IMR-90 (cell line): Measurements from ENCODE around the gene COL20A1. TPM values are rescaled to one million over a fixed set of nuclear protein-coding genes. Genes with fewer than 3 reads are reported as not detected.

ENCODE experiments used
- ATAC-seq: fragments of 200-7000 bp; cut with Tn5 transposase; 2 replicates; pipeline ENCODE4 v1.9.1; 2020; ENCODE audit warnings: low read depth, mild to moderate bottlenecking, moderate library complexity
- BruUV-seq: library from RNA; stranded (reverse); fragments of 400-500 nt; replicated peaks from 2 replicates; lab custom pipeline; 2021; lab: Mats Ljungman, UMichigan
- CTCF ChIA-PET: fragments of 300-600 bp; formaldehyde crosslinking; extraction: SDS; loops from one replicate; lab custom pipeline; 2021; ENCODE audit warnings: antibody characterized with exemption; lab: Yijun Ruan, JAX
- POLR2A ChIA-PET: fragments of 300-600 bp; sonication (Branson Sonifier 250); formaldehyde crosslinking; loops from one replicate; lab custom pipeline; 2022; ENCODE audit warnings: antibody characterized with exemption; ENCODE audit not compliant: unreplicated experiment; lab: Charles Lee
- DNase-seq: peaks from one replicate; pipeline ENCODE4 v3.0.0; 2013
- H2AFZ ChIP-seq: replicated peaks from 2 replicates; pipeline ENCODE3; 2013; ENCODE audit warnings: low read length, mild to moderate bottlenecking; ENCODE audit not compliant: poor library complexity
- H2AK5ac ChIP-seq: 2 replicates; pipeline ENCODE4 v1.6.1; 2013; ENCODE audit warnings: low read depth, low read length, inconsistent platforms
- H2AK9ac ChIP-seq: replicated peaks from 2 replicates; pipeline ENCODE3; 2013; ENCODE audit warnings: mild to moderate bottlenecking, low read depth, low read length, moderate library complexity; ENCODE audit not compliant: poor library complexity
- H2BK120ac ChIP-seq: 2 replicates; pipeline ENCODE4 v1.6.1; 2013; ENCODE audit warnings: low read depth, low read length, inconsistent platforms
- H2BK15ac ChIP-seq: 3 replicates; pipeline ENCODE4 v1.6.1; 2013; ENCODE audit warnings: low read depth, low read length, inconsistent platforms
- H2BK20ac ChIP-seq: 2 replicates; pipeline ENCODE4 v1.6.1; 2013; ENCODE audit warnings: low read depth, mild to moderate bottlenecking, inconsistent platforms, low read length, moderate library complexity
- H2BK5ac ChIP-seq: 2 replicates; pipeline ENCODE4 v1.6.1; 2013; ENCODE audit warnings: mild to moderate bottlenecking, low read depth, low read length, inconsistent platforms; ENCODE audit not compliant: poor library complexity, severe bottlenecking
- H3K14ac ChIP-seq: replicated peaks from 2 replicates; pipeline ENCODE4 v1.6.1; 2013; ENCODE audit warnings: low read depth, low read length, inconsistent platforms
- H3K18ac ChIP-seq: 2 replicates; pipeline ENCODE4 v1.6.1; 2013; ENCODE audit warnings: low read depth, low read length, control low read depth
- H3K23ac ChIP-seq: 2 replicates; pipeline ENCODE4 v1.6.1; 2013; ENCODE audit warnings: low read depth, low read length, inconsistent platforms
- H3K27ac ChIP-seq: 2 replicates; pipeline ENCODE4 v1.5.1; 2013; ENCODE audit warnings: mild to moderate bottlenecking, control low read depth, low read length; ENCODE audit not compliant: insufficient read depth
- H3K27me3 ChIP-seq: 2 replicates; pipeline ENCODE4 v1.6.1; 2013; ENCODE audit warnings: low read length; ENCODE audit not compliant: control insufficient read depth, insufficient read depth
- H3K36me3 ChIP-seq: 2 replicates; pipeline ENCODE4 v1.6.1; 2013; ENCODE audit warnings: low read length, mixed read lengths; ENCODE audit not compliant: control insufficient read depth, insufficient read depth
- H3K4ac ChIP-seq: 2 replicates; pipeline ENCODE4 v1.6.1; 2013; ENCODE audit warnings: low read depth, low read length, inconsistent platforms
- H3K4me1 ChIP-seq: 2 replicates; pipeline ENCODE4 v1.6.1; 2013; ENCODE audit warnings: low read length, mixed read lengths; ENCODE audit not compliant: control insufficient read depth, insufficient read depth
- H3K4me2 ChIP-seq: 2 replicates; pipeline ENCODE4 v1.6.1; 2013; ENCODE audit warnings: low read depth, mild to moderate bottlenecking, control low read depth, low read length, moderate library complexity
- H3K4me3 ChIP-seq: 2 replicates; pipeline ENCODE4 v1.5.1; 2013; ENCODE audit warnings: low read depth, mild to moderate bottlenecking, control low read depth, low read length, moderate library complexity; ENCODE audit not compliant: insufficient read depth
- H3K56ac ChIP-seq: 2 replicates; pipeline ENCODE4 v1.6.1; 2013; ENCODE audit warnings: low read length, inconsistent platforms; ENCODE audit not compliant: insufficient read depth; ENCODE audit errors: extremely low read depth
- H3K79me1 ChIP-seq, 2 experiments: 2 replicates each; pipeline ENCODE4 v1.6.1; 2013; ENCODE audit warnings: low read length in 2 of 2, inconsistent platforms in 1 of 2, low read depth in 1 of 2
- H3K9ac ChIP-seq: 2 replicates; pipeline ENCODE4 v1.6.1; 2013; ENCODE audit warnings: low read depth, low read length, control low read depth
- H3K9me1 ChIP-seq: 2 replicates; pipeline ENCODE4 v1.6.1; 2013; ENCODE audit warnings: low read length, inconsistent platforms; ENCODE audit not compliant: insufficient read depth
- H3K9me3 ChIP-seq: 2 replicates; pipeline ENCODE4 v1.6.1; 2013; ENCODE audit warnings: low read length; ENCODE audit not compliant: control insufficient read depth, insufficient read depth
- H4K20me1 ChIP-seq: 2 replicates; pipeline ENCODE4 v1.6.1; 2013; ENCODE audit warnings: low read length, inconsistent platforms; ENCODE audit not compliant: insufficient read depth
- H4K5ac ChIP-seq: 2 replicates; pipeline ENCODE4 v1.6.1; 2013; ENCODE audit warnings: mild to moderate bottlenecking, low read depth, low read length, control low read depth
- H4K8ac ChIP-seq, 2 experiments: 2 replicates each; pipeline ENCODE4 v1.6.1; 2013; ENCODE audit warnings: low read depth in 2 of 2, low read length in 2 of 2, control low read depth in 1 of 2, inconsistent platforms in 1 of 2
- H4K91ac ChIP-seq: 2 replicates; pipeline ENCODE4 v1.6.1; 2013; ENCODE audit warnings: low read depth, low read length, inconsistent platforms; ENCODE audit not compliant: insufficient read depth
- CHD1 ChIP-seq: IDR thresholded peaks from 2 replicates; pipeline ENCODE4 v1.6.1; 2012; ENCODE audit warnings: low read depth, low read length, improper control_type of control experiment
- FOS ChIP-seq: fragments of 150-350 bp; IDR thresholded peaks from 2 replicates; pipeline ENCODE4 v1.6.1; 2016; ENCODE audit warnings: low read depth, low read length
- MAFK ChIP-seq: IDR thresholded peaks from 2 replicates; pipeline ENCODE4 v1.6.1; 2012; ENCODE audit warnings: low read depth, low read length, improper control_type of control experiment
- MAZ ChIP-seq: IDR thresholded peaks from 2 replicates; pipeline ENCODE4 v1.6.1; 2012; ENCODE audit warnings: low read depth, mild to moderate bottlenecking, low read length, improper control_type of control experiment, moderate library complexity, borderline replicate concordance
- NFE2L2 ChIP-seq: fragments of 150-350 bp; IDR thresholded peaks from 2 replicates; pipeline ENCODE4 v1.6.1; 2016; ENCODE audit warnings: low read depth, mild to moderate bottlenecking, low read length
- POLR2A ChIP-seq: IDR thresholded peaks from 2 replicates; pipeline ENCODE4 v1.6.1; 2012; ENCODE audit warnings: mild to moderate bottlenecking, low read depth, low read length
- RAD21 ChIP-seq: IDR thresholded peaks from 2 replicates; pipeline ENCODE4 v1.6.1; 2012; ENCODE audit warnings: low read length, improper control_type of control experiment
- SMC3 ChIP-seq: fragments of 150-350 bp; IDR thresholded peaks from 2 replicates; pipeline ENCODE4 v1.6.1; 2016; ENCODE audit warnings: low read depth, mild to moderate bottlenecking, antibody characterized with exemption, low read length, moderate library complexity
- WGBS, 2 experiments: methylation state at CpG; one replicate each; pipeline versions ENCODE4 v1.1.5 to v1.1.7; 2013; ENCODE audit warnings: missing lambda C conversion rate in 2 of 2; ENCODE audit not compliant: insufficient read length in 1 of 2; ENCODE audit errors: extremely low coverage in 2 of 2; 5-methylcytosine and 5-hydroxymethylcytosine counted together
- dilution Hi-C: fragments of 300-500 bp; cut with HindIII; formaldehyde crosslinking; loops from one replicate; pipeline ENCODE4 v1.14.3; 2018; ENCODE audit warnings: low sequenced_read_pairs; ENCODE audit not compliant: unreplicated experiment
- in situ Hi-C: fragments of 300-500 bp; cut with MboI; formaldehyde crosslinking; loops from 3 replicates; pipeline ENCODE4 v1.14.3; 2019; ENCODE audit warnings: low sequenced_read_pairs, inconsistent platforms, mixed read lengths
- intact Hi-C: fragments of 100-400 bp; cut with micrococcal nuclease; formaldehyde crosslinking; loops from 2 replicates; pipeline ENCODE4 v1.10.0; 2022
- polyA plus RNA-seq, 3 experiments: library from polyadenylated mRNA; depleted of rRNA; stranded (reverse); fragments of >200 nt; gene quantifications; 2 replicates each; pipeline ENCODE4 v1.2.3, GENCODE V29; 2012; ENCODE audit warnings: low replicate concordance in 1 of 3
- total RNA-seq: library from RNA; depleted of rRNA; stranded (reverse); fragments of >200 nt; gene quantifications from 2 replicates; pipeline ENCODE4 v1.2.3, GENCODE V29; 2012
- TF ChIP-seq, protein P1 (sequence below): conservative IDR thresholded peaks from 2 replicates; pipeline ENCODE4 v1.5.1; 2012; ENCODE audit warnings: mild to moderate bottlenecking, low read depth, low read length, improper control_type of control experiment
- TF ChIP-seq, protein P2 (sequence below): fragments of 150-350 bp; IDR thresholded peaks from 2 replicates; pipeline ENCODE4 v1.6.1; 2016; ENCODE audit warnings: low read depth, mild to moderate bottlenecking, low read length, moderate library complexity, borderline replicate concordance

The COL20A1 gene
- total and polyA plus RNA-seq, 2 of the 4 experiments (the other 2 are of a cell fraction) = not detected

DNA sequence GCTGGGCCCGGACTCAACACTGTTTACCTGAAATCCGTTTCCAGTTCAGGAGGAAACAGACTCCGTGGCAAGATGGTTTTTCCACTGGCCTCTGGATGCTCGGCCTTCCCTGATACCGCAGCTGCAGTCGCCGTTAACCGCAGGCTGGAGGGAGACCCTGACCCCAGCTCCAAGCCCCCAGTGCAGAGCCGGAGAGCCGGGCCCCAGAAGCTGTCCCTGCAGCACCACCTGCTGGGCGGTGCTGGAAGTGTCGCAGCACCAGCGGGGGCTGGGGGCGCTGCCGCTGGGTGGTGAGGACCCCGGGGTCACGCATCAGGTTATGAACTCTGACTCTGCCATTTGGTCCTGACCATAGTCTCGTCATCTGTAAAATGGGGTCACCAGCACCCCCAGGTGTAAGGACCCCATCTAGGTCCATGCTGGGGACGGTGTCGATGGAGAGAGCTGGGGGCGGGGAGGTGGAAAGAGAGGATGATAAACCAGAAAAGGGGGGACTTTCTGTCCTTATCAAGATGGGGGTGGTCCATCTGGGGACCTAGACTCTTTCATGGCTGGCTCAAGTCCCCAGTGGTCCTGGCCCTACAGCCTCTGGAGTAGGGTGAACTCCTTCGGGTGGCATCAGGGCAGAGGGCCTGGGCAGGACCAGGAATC lies 88.9 kb downstream of the COL20A1 start:
- Histone ChIP-seq H4K20me1 (no peaks in the 10 kb centered on the region; the same call in 1 of the 2 replicates), H2AK9ac (no peak overlapping the region), H3K4me3 (no peak overlapping the region), H3K27me3 (peaks cover 15% of the 10 kb centered on the region), H4K5ac (no peak overlapping the region), H2BK15ac (no peak overlapping the region), H3K36me3 (no peaks in the 10 kb centered on the region), H2AFZ (no peak overlapping the region), H3K14ac (no peak overlapping the region), H3K9ac (no peak overlapping the region), H2BK5ac (no peak overlapping the region), H4K91ac (no peak overlapping the region), H3K4ac (no peak overlapping the region), H3K4me1 (no peaks in the 10 kb centered on the region), H2BK20ac (no peak overlapping the region), H3K23ac (no peak overlapping the region), H3K56ac (no peak overlapping the region), H3K79me1 (no peaks in the 10 kb centered on the region), H4K8ac (no peak overlapping the region), H3K27ac (no peak overlapping the region), H2AK5ac (no peak overlapping the region), H2BK120ac (no peak overlapping the region), H3K9me3 (peaks cover 10% of the 10 kb centered on the region), H3K4me2 (no peak overlapping the region), H3K18ac (no peak overlapping the region), H3K9me1 (no peaks in the 10 kb centered on the region)
- ChIA-PET CTCF (interaction anchor here (1.2 to 3.4 kb wide), 4 partner anchors 69 to 109 kb away, joined by 3 to 30 read pairs (median 4); partner anchors contain the start of gene ARFGAP1), POLR2A (no interaction called here)
- WGBS, 2 experiments = 17% methylated on average over 10 of the region's 22 CpGs; no CpG with 5 or more reads in 1 of the 2 experiments
- intact Hi-C loops (loop anchor here (1.0 to 5.0 kb wide), 3 partner anchors 73 to 325 kb away; no protein-coding TSS in a partner anchor), dilution Hi-C loops (no loop called here), in situ Hi-C loops (no loop called here)
- DNase-seq (no peak), ATAC-seq (peak; percentile 88)
- no TSS peak for BruUV-seq
- TF ChIP-seq RAD21 = peak; percentile 77
- no peak for TF ChIP-seq POLR2A
- TF ChIP-seq, protein P1, sequence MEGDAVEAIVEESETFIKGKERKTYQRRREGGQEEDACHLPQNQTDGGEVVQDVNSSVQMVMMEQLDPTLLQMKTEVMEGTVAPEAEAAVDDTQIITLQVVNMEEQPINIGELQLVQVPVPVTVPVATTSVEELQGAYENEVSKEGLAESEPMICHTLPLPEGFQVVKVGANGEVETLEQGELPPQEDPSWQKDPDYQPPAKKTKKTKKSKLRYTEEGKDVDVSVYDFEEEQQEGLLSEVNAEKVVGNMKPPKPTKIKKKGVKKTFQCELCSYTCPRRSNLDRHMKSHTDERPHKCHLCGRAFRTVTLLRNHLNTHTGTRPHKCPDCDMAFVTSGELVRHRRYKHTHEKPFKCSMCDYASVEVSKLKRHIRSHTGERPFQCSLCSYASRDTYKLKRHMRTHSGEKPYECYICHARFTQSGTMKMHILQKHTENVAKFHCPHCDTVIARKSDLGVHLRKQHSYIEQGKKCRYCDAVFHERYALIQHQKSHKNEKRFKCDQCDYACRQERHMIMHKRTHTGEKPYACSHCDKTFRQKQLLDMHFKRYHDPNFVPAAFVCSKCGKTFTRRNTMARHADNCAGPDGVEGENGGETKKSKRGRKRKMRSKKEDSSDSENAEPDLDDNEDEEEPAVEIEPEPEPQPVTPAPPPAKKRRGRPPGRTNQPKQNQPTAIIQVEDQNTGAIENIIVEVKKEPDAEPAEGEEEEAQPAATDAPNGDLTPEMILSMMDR = peak; percentile 72
- TF ChIP-seq, protein P2, sequence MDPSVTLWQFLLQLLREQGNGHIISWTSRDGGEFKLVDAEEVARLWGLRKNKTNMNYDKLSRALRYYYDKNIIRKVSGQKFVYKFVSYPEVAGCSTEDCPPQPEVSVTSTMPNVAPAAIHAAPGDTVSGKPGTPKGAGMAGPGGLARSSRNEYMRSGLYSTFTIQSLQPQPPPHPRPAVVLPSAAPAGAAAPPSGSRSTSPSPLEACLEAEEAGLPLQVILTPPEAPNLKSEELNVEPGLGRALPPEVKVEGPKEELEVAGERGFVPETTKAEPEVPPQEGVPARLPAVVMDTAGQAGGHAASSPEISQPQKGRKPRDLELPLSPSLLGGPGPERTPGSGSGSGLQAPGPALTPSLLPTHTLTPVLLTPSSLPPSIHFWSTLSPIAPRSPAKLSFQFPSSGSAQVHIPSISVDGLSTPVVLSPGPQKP = no peak
- TF ChIP-seq SMC3 = peak; percentile 55
- TF ChIP-seq NFE2L2 = no peak
- no peak for TF ChIP-seq CHD1
- TF ChIP-seq FOS = no peak
- TF ChIP-seq MAZ = peak; percentile 50; the same call in 1 of the 2 replicates
- TF ChIP-seq MAFK = no peak
